Ecto neural progenitor cell (in vitro differentiated cells): Measurements from ENCODE around the gene USP46.

Source experiments
- DNase-seq: peaks from one replicate; pipeline ENCODE4 v3.0.0-alpha.2; 2018; ENCODE audit warnings: low spot score

The USP46 gene

GRCh38 chr4:52573551-52573950, 85.5 kb downstream of the USP46 start:
- DNase-seq: no peak

DNA sequence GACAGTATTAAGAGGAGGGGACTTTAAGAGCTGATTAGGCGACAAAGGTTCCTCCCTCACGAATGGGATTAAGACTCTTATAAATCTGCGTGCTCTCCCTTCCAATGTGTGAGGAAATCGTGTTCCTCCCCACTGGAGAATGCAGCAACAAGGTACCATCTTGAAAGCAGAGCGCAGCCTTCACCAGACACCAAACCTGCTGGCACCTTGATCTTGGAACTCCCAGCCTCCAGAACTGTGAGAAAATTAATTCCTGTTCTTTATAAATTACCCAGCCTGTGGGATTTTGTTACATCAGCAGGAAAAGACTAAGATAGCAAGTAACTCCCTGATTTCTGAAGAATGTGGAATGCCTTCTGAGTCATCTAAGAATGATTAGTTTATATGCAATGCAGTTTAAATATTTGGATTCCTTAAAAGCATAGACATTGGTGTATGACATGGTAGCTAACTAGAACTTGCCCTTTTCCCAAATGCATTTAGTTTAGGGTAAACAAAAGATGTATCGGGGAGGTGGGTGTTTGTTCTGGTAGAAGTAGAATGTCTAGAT, 86.1 kb downstream of the USP46 start:
- DNase-seq: no peak

DNA sequence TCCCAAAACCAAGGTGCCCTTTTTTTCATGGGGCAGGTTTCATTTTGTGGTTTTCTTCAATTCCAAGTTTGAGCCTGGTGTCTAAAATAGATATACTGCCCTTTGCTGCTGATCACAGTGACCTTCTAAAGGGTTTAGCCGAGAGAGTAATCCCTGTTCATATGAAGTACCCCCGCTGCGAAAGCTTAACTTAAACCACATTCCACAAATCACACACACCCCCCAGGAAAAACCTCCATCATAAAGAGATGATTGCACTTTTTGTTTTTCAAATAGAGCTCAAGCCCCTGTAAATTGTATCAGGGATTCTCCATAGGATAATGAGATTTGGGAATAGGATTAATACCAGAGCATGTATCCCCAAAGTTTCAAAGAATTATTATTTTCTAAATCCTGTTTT, 90.8 kb downstream of the USP46 start:
- no peak for DNase-seq

DNA sequence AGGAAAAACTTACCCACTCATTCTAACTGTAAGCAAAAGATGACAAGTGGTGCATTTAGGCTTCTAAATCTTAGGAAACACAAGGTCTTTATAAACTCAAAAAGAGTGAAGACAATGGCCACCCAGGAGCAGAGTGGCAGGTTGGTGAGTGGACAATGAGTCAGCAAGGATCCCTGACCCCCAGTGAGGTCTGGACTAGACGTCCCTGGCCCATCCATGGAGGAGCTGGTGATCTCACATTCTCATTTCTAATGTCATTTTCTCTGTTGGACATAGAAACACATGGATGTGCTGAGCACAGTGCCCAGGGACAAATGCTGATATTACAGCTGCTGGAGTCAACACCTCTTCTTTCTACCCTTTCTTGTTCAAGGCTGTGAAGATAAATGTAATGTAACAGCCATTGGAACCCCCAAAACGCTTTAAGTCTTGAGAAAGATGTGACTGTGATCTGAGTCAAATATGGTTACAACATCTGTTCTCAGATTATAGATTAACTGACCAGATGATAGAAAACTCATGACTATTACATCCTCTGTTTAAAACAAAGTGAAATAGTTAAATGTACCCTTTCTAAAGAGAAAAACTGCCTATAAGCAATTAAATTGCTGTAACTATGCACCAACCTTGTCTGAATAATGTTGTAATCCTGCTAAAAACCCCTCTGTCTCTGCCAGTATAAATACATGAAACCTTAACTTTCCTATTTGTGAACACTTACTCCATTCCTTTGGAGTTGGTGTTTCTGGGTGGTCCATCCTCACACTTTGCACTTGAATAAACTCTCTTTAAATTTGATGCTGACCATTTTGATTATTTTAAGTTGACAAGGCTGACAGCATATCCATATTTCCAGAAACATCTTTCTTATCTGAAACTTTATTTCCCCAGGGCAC, 92.7 kb downstream of the USP46 start:
- DNase-seq: no peak

- no peak for DNase-seq
Measured at GRCh38 chr4:52560844-52561280, 98.2 kb downstream of the USP46 start.

GRCh38 chr4:52555356-52555716, 103.8 kb downstream of the USP46 start:
- DNase-seq: no peak

DNA sequence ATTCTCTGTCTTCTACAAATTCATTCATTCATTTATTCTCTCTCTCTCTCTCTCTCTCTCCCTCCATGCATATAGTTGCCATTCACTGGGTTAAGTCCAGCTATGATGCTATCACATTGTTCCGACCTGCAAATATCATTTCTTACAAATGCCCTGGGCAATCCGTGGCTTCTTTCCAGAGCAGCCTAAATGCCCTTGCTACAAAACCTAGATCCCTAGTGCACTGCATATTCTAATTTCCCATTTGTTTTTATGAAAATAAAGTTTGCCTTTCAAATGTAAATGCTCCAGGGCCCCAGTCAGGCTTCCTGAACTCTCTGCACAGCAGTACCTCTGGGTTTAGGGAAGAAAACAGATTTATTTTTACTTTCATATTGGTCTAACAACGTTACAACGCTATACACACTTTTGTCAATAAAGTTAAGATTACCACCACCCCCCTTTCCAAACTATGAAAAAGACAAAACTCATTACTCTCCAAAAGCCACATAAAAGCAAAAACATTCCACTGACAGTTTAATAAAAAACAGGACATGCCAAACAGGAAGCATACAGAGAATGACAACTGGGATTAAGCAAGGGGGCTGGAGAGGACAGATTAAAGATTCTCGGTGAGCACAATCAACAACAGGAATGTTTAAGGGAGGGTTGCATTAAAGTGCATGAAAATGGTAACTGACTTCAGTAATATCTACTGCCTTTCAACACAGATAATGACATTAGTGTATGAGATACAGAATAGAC, 104.3 kb downstream of the USP46 start:
- no peak for DNase-seq

DNA sequence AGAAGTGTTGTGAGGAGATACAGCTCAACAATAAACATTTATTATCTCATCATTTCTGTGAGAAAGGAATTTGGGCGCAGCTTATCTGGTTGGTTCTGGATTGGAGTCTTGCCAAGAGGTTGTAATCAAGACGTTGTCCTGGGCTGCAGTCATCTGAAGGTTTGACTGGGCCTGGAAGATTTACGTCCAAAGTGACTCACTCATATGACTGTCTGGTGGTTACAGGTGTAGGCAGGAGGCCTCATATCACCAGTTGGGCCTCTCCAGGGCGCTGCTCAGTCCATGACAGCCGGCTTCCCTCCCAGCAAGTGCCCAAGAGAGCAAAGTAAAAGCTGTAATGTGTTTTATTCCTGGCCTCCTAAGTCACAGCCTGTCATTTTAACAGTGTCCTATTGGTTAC, 106.3 kb downstream of the USP46 start:
- DNase-seq: no peak

GRCh38 chr4:52551487-52551886, 107.6 kb downstream of the USP46 start:
- DNase-seq: no peak

- DNase-seq: no peak
Measured at GRCh38 chr4:52550186-52550585, 108.9 kb downstream of the USP46 start.

DNA sequence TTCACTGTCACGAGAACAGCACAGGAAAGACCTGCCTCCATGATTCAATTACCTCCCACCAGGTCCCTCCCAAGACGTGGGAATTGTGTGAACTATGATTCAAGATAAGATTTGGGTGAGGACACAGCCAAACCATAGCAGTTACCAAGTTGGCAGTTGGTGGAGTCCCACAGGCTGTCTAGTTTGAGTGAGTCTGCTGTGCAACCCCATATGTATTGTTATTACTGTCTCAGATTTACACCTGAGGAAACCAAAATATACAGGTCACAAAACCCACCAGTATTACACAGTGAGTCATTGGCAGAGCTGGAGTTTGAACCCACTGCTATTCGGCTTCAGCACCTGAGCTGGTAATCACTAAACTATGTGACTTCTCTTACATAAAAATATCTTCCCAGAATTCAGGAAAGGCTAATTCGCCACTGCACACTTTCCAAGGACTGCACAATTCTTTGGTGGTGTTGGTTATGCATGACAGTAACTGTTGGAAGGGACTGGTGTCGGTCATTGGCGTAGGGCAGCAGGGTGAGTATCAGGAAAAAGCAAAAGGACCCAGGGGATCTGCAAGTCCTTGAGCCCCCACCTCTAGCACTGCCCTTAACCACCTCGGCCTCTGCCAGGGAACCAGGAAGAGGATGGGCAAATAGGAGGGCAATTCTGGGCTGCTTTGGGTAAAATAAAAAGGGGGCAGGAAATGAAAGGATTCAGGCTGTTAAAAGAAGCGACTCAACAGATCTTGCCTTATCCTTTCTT, 110.1 kb downstream of the USP46 start:
- no peak for DNase-seq

- no peak for DNase-seq
Measured at GRCh38 chr4:52546449-52546848, 112.7 kb downstream of the USP46 start.

- DNase-seq: peak; percentile 82
Measured at GRCh38 chr4:52545099-52546069, 113.7 kb downstream of the USP46 start.
